ENCODE results near the gene ZBTB20.
"Not testable (repeated sequence)": the region's sequence is repeated elsewhere in the genome, so short reads cannot be mapped to it uniquely, and the experiment has no call there.

ZBTB20 gene

DNA sequence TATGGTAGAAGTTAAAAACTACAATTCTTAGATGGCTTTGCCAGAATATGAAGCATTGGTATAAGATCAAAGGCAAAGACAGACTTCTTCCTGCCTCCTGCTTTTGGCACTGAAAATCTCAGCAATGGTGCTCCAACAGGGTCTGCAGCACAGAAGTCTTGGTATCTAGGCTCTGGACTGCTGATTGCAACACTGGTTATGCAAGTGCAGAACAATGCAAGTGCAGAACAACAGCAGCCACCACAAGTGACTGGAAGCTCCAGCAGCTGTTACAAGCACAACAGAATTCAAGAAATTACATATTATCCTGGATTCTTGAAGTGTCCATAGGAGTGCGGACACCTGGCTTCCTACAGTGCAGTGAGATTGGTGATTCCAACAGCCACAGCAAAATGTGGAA, 33.7 kb downstream of the ZBTB20 start:
- ATAC-seq (replicated peaks): no peak
- Mint-ChIP-seq H3K27ac (no peak overlapping the region), H3K4me3 (no peak overlapping the region), H3K27me3 (no peaks in the 10 kb centered on the region), H3K36me3 (peaks cover 1 to 6% of the 10 kb centered on the region in 2 donors), H3K4me1 (peaks cover 3 to 5% of the 10 kb centered on the region in 2 donors), H3K9me3 (no peaks in the 10 kb centered on the region)
- no peak for DNase-seq

DNA sequence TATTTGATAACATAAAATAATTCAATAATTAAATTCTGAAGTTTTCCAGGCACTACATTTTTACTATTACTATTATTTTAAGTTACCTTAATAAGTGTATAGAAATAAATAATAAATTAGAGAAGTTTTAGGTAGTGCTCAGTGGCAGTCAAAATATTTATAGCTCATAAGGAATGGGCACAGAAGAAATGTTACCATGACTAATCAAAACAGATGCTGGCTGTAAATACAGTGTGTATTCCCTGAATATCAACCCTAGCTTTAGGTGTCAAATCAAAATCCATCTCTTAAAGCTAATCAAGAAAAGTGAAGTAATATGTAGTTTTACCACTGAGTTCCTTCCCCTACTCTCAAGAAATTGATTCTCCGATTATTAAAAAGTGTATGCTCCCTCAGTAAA, 35.5 kb downstream of the ZBTB20 start:
- Mint-ChIP-seq H3K27ac (no peak overlapping the region), H3K4me1 (peaks cover 3 to 4% of the 10 kb centered on the region in 2 donors), H3K4me3 (no peak overlapping the region), H3K27me3 (no peaks in the 10 kb centered on the region), H3K36me3 (peaks cover 11 to 14% of the 10 kb centered on the region in 2 donors), H3K9me3 (peaks cover 3 to 4% of the 10 kb centered on the region in 2 donors)
- no peak for ATAC-seq (replicated peaks)
- no peak for DNase-seq

DNA sequence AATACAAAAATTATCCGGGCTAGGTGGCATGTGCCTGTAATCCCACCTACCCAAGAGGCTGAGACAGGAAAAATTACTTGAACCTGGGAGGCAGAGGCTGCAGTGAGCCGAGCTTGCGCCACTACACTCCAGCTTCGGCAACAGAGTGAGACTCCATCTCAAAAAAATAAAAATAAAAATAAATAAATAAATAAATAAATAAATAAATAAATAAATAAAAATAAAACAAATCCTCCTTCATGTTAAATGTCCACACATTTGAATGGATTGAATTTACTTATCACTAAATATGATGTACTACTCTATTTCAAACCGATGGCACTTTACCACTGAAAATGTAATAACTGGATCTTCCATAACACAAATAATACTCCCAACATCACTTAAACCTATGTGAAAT, 36.3 kb downstream of the ZBTB20 start:
- Mint-ChIP-seq H3K4me3 (no peak overlapping the region), H3K9me3 (peaks cover 3 to 4% of the 10 kb centered on the region in 2 donors), H3K27ac (no peak overlapping the region), H3K4me1 (peaks cover 0 to 2% of the 10 kb centered on the region in 2 donors), H3K36me3 (peaks cover 9 to 11% of the 10 kb centered on the region in 2 donors), H3K27me3 (no peaks in the 10 kb centered on the region)
- no peak for DNase-seq
- ATAC-seq (replicated peaks): no peak

DNA sequence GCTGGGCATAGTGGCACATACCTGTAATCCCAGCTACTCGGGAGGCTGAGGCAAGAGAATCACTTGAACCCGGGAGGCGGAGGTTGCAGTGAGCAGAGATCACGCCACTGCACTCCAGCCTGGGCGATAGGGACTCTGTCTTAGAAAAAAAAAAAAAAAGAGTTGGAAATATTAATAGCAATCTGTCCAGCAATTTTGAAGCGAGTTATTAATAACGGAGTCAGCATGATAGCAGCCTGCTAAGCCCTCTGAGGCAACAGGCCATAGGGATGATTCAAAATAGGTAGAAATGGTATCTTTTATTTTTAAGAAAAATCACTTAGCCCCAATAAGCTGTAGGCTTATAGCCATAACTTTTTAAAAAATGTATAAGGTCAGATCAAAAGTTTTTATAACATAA, 37.0 kb downstream of the ZBTB20 start:
- H3K4me1 Mint-ChIP-seq; H3K4me3 Mint-ChIP-seq; ATAC-seq (replicated peaks); H3K27ac Mint-ChIP-seq; H3K27me3 Mint-ChIP-seq; DNase-seq; H3K9me3 Mint-ChIP-seq: not testable (repeated sequence)
- peaks cover 9 to 11% of the 10 kb centered on the region in 2 donors for H3K36me3 Mint-ChIP-seq

DNA sequence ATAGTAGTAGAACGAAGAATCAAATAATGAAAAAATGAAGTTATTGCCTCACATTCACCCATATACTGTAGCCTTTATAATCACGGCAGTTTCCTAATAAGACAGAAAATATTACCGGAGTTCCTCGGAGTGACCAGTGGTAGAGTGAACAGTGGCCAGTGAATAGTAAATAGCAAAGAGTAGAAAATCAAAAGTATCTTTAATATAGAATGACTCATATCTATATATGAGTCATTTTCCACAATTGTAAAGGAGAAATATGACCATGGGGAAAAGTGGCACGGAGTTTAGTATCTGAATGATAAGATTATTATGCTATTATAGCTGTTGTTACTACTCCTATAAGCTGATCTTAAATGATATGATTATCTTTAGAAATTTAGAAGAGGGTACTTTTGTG, 38.5 kb downstream of the ZBTB20 start:
- no peak for DNase-seq
- ATAC-seq (replicated peaks): peak in 1 of 2 donors; percentile 52
- Mint-ChIP-seq H3K36me3 (peaks cover 19 to 23% of the 10 kb centered on the region in 2 donors), H3K27me3 (no peaks in the 10 kb centered on the region), H3K4me3 (no peak overlapping the region), H3K27ac (no peak overlapping the region), H3K4me1 (peaks cover 0 to 3% of the 10 kb centered on the region in 2 donors), H3K9me3 (peaks cover 7 to 8% of the 10 kb centered on the region in 2 donors)

DNA sequence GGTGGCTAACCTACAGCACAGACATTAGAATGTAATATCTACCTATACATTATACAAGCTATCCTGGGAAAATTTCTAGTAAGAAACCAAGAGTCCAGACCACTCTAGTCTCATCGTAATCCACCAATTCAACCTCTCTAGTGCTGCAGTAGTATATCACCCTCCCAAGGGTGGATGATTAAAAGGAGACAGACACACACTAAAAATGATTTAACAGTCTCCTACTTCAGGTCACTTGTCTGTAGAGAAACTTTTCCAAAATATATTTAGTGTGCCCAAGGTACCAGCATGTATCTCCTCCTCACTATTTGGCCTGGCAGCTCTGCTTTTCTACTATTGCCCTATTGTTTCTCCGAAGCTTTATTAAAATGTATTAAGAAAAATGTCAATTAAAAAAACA, 45.0 kb downstream of the ZBTB20 start:
- Mint-ChIP-seq H3K36me3 (peaks cover 16 to 22% of the 10 kb centered on the region in 2 donors), H3K9me3 (peaks cover 4 to 5% of the 10 kb centered on the region in 2 donors), H3K4me3 (no peak overlapping the region), H3K27me3 (no peaks in the 10 kb centered on the region), H3K27ac (no peak overlapping the region), H3K4me1 (peaks cover 16 to 33% of the 10 kb centered on the region in 2 donors)
- DNase-seq (no peak), ATAC-seq (replicated peaks) (no peak)

DNA sequence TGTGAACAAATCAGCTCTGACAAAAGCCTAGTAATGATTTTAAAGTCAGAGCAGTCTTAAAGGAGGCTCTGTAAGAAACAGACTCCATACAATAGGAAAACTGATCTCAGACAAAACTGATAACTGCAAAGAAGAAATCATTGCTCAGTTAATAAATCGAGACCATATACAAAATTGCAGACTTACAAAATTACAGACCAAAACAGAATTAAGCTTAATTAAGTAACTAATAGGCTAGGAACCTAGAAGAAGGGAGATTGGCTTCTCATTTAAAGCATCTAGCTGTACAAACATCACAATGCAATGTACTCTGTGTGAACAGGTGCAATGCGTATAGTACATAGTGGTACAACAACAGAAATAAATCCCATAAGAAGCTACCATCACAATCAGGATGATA, 46.3 kb downstream of the ZBTB20 start:
- H3K4me3 Mint-ChIP-seq: peak overlapping the region; percentile 27 to 84
- DNase-seq: no peak
- H3K9me3 Mint-ChIP-seq: peaks cover 4 to 5% of the 10 kb centered on the region in 2 donors
- no peaks in the 10 kb centered on the region for H3K27me3 Mint-ChIP-seq
- ATAC-seq (replicated peaks): no peak
- H3K36me3 Mint-ChIP-seq: peaks cover 14 to 22% of the 10 kb centered on the region in 2 donors
- no peak overlapping the region for H3K27ac Mint-ChIP-seq
- H3K4me1 Mint-ChIP-seq: peaks cover 16 to 33% of the 10 kb centered on the region in 2 donors

DNA sequence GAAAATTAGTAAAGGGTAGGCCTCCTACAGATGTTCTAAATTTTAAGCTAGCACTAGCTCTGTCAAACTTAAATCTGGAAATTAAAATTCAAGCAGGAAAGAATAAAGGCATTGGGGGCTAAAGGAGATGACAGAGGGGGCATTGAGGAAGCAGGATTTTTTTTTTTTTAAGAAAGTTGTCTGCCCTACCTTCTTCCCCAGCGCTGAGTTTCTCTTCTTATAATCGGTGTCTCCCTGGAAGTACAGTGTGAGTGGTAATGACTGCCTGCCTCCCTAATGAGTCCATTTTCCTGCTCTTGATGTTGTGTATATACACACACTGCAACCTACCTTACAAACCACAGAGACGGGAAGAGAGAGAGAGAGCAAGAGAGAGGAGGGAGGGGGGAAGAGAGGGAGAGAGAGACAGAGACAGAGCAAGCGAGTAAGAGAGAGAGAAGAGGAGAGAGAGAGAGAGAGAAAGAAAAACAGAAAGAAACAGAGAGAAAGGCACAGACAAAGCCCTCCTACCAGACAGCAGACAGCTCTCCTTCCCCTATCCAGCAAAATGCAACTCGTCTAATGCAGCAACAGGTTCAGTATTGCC, 47.0 kb downstream of the ZBTB20 start:
- Mint-ChIP-seq H3K4me3 (peak overlapping the region; percentile 84), H3K4me1 (peaks cover 16 to 33% of the 10 kb centered on the region in 2 donors), H3K9me3 (peaks cover 4 to 5% of the 10 kb centered on the region in 2 donors), H3K36me3 (peaks cover 14 to 22% of the 10 kb centered on the region in 2 donors), H3K27ac (peak overlapping the region; percentile 86), H3K27me3 (no peaks in the 10 kb centered on the region)
- ATAC-seq (replicated peaks) (peak; percentile 71 to 88), DNase-seq (no peak)

DNA sequence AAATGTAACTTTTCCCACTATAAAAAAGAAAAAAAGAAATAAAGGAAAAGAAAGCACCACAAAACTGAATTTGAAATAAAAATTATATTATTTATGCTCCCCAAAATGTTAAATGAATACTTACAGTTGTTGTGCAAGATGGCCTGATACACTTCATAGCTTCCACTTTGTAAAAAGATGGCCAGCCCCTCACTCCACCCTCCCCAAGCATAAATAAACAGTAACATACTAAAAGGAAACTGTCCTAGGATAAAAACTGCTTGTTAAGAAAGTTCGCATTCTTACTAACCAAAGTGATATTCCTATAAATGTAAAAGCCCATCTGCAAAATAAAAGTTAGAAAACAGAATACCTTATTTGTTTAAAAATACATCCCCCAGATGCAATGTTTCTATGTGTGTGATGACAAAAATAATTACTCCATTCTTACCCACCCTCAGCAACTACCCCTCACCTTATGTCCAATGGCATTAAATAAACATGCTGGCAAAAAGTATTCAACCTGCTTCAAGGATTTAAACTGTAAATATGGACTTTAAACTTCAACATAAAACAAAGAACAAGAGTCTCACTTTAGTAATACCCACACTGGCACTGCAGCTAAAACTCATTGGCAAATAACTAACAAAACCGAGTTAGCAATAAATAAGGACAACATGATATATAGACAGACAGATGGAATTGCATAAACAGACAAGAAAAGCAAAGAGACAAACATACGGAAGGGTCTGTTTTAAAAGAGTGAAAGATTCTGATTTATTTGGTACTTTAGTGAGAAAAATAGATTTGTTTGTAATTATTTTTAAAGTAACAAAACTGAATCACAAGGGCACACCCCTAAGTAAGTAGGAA, 47.7 kb downstream of the ZBTB20 start:
- no peak for DNase-seq
- Mint-ChIP-seq H3K27me3 (no peaks in the 10 kb centered on the region), H3K4me3 (peak overlapping the region; percentile 84)

DNA sequence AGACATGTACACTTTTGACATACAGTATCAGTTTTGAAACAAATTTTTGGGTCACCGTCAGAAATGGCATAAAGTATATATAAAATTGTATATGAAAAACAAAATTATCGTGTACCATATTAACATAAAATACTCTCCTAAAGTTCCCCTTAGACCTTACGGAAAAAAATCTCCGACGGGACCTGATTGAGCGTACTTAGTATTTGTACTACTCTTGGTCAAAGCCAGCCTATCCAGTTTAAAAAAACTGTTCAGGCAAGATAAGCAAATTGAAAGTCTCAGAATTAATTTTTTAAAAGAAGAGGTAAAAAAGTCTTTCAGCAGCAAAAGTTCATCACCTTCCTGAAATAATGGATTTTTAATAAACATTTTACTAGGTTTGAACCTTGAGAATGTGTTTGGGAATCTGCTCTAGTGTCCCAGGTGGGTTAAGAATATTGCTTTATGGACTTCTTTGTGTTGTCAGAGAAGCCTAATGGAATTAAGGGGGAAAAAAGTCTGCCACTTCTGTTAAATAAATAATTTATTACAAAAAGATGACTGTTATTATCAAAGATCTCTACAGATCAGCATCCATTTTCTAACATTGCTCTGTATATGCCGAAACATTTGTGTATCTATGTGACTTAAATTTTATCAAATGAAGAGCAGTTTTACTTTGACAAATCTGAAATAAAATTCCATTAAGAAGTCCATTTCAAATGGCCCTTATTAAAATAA, 48.6 kb downstream of the ZBTB20 start:
- ATAC-seq (replicated peaks): no peak
- peaks cover 4 to 9% of the 10 kb centered on the region in 2 donors for H3K36me3 Mint-ChIP-seq
- no peak for DNase-seq
- no peak overlapping the region for H3K27ac Mint-ChIP-seq
- H3K4me3 Mint-ChIP-seq: no peak overlapping the region
- no peaks in the 10 kb centered on the region for H3K27me3 Mint-ChIP-seq
- peaks cover 20 to 34% of the 10 kb centered on the region in 2 donors for H3K4me1 Mint-ChIP-seq
- no peaks in the 10 kb centered on the region for H3K9me3 Mint-ChIP-seq

More for the DNA sequence above, 47.7 kb downstream of the ZBTB20 start:
- no peak for ATAC-seq (replicated peaks)
- peaks cover under 1 to 1% of the 10 kb centered on the region in 2 donors for H3K9me3 Mint-ChIP-seq
- peak overlapping the region; percentile 86 for H3K27ac Mint-ChIP-seq
- peaks cover 10 to 18% of the 10 kb centered on the region in 2 donors for H3K36me3 Mint-ChIP-seq
- H3K4me1 Mint-ChIP-seq: peaks cover 16 to 33% of the 10 kb centered on the region in 2 donors

DNA sequence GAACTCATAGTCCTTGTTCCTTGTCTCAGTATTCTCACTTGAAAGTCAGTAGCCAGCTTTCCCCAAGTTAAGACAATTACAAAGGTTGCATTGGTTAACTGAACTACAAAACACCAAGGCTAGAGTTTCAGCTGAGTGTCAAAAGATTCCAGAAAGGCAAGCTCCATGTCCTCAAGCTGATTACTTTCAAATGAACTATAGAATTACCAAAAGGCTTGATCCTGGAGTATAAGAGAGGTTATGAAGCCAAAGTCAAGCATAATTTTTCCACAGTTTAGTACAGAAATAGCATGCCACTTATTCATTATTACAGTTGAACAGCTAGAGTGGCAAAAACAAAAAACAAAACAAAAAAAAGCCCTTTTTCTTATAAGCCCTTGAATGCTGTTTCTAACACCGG, 51.9 kb downstream of the ZBTB20 start:
- ATAC-seq (replicated peaks) (no peak), DNase-seq (no peak)
- no peaks in the 10 kb centered on the region for H3K9me3 Mint-ChIP-seq
- H3K27me3 Mint-ChIP-seq: no peaks in the 10 kb centered on the region
- H3K4me1 Mint-ChIP-seq: peaks cover 12 to 17% of the 10 kb centered on the region in 2 donors
- H3K4me3 Mint-ChIP-seq: no peak overlapping the region
- H3K36me3 Mint-ChIP-seq: no peaks in the 10 kb centered on the region
- no peak overlapping the region for H3K27ac Mint-ChIP-seq

DNA sequence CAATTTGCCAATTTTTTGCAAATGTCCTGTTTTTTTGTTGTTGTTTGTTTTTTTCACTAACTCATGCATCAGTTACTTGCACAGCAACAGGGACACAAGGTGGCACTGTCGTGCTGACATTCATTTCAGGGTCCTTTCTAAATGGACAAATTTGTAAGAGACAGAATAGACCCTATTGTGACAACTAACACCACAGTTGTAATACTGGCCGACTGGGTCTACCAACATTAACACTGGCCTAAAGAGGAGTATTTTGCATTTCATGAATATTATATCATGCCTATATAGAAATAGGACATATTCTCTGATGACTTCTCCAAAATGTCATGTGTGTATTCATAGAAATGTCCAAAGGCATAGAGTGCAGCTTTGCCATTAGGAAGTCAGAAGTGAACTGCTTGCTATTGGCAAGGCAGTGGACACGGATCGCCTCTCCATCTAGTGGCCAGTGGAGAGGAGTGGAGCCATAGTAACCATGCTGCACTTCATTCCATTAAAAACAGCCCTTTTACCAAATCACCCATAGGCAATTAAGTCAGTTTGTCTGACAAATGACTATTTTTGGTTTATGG, 54.8 kb downstream of the ZBTB20 start:
- ATAC-seq (replicated peaks): peak; percentile 51 to 67
- no peaks in the 10 kb centered on the region for H3K9me3 Mint-ChIP-seq
- peak; percentile 19 for DNase-seq
- peaks cover 4 to 13% of the 10 kb centered on the region in 2 donors for H3K4me1 Mint-ChIP-seq
- H3K36me3 Mint-ChIP-seq: no peaks in the 10 kb centered on the region
- no peak overlapping the region for H3K27ac Mint-ChIP-seq
- no peaks in the 10 kb centered on the region for H3K27me3 Mint-ChIP-seq
- H3K4me3 Mint-ChIP-seq: no peak overlapping the region

DNA sequence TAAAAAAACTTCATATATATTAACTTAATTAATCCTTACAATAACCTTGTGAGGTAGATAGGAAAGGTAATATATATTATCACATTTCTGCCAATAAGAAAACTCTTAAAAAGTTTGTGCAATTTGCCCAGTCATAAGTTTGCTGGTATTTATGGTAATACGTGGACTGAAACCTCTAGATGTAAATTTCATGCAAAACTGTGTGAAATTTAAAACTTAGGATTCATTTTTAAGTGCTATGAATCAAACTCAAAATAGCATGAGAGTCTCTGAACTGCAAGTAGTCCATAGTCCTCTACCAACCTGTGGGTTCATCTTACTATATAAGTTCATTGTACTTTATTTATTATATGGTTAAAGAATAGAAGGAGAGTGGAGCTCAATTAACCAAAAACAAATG, 56.4 kb downstream of the ZBTB20 start:
- ATAC-seq (replicated peaks) (no peak), DNase-seq (no peak)
- Mint-ChIP-seq H3K4me3 (no peak overlapping the region), H3K9me3 (no peaks in the 10 kb centered on the region), H3K27me3 (no peaks in the 10 kb centered on the region), H3K27ac (no peak overlapping the region), H3K4me1 (peaks cover 4 to 13% of the 10 kb centered on the region in 2 donors), H3K36me3 (no peaks in the 10 kb centered on the region)

DNA sequence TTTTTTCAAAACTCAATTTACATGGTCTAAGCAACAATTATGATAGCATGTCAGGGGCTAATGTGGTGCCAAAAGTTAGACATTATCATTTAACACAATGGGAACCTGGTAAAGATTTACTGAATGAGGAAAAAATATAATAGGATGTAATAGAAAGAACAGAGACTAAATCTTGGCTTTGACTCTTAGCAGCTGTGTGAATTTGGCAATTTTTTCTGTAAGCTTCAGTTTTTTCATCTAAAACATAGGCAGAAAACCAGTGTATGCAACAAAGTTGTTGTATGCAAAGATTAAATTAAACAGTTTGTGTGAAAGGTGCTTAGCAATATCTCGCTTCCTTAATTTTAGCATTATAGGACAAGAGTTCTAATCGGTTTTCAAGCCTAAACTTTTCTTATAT, 57.6 kb downstream of the ZBTB20 start:
- no peaks in the 10 kb centered on the region for H3K9me3 Mint-ChIP-seq
- H3K4me1 Mint-ChIP-seq: peaks cover 5 to 20% of the 10 kb centered on the region in 2 donors
- H3K27ac Mint-ChIP-seq: no peak overlapping the region
- DNase-seq (no peak), ATAC-seq (replicated peaks) (no peak)
- H3K27me3 Mint-ChIP-seq: no peaks in the 10 kb centered on the region
- no peak overlapping the region for H3K4me3 Mint-ChIP-seq
- H3K36me3 Mint-ChIP-seq: no peaks in the 10 kb centered on the region

Data from stimulated activated naive B cell treated with anti-CD40 and anti-IgM and Interleukin-4, amounts not matched to agents 10 μg/mL and 1 μg/mL and 100 μg/mL, for 72 hours (primary cell).